NCI-H1105 treated with DMSO at 0.1 percent for 48 hours (cell line): Measurements from ENCODE around the gene RTF1.
"Not testable (repeated sequence)": the region's sequence is repeated elsewhere in the genome, so short reads cannot be mapped to it uniquely, and the experiment has no call there.

Experiments used
- DNase-seq: peaks from one replicate; lab custom pipeline; 2025; lab: John Stamatoyannopoulos, UW

RTF1 gene

GRCh38 chr15:41437448-41437847 is 20.6 kb downstream of the RTF1 start:
- no peak for DNase-seq

- DNase-seq: no peak
These were observed 21.3 kb downstream of the RTF1 start for GRCh38 chr15:41438206-41438605.

GRCh38 chr15:41438745-41439144 is 21.9 kb downstream of the RTF1 start:
- DNase-seq: not testable (repeated sequence)

GRCh38 chr15:41443275-41443674 is 26.4 kb downstream of the RTF1 start:
- DNase-seq: no peak

GRCh38 chr15:41445399-41445798 is 28.5 kb downstream of the RTF1 start:
- no peak for DNase-seq

- no peak for DNase-seq
These were observed 45.3 kb downstream of the RTF1 start for GRCh38 chr15:41462084-41462795.

GRCh38 chr15:41464889-41465580 is 48.1 kb downstream of the RTF1 start:
- no peak for DNase-seq

- peak; percentile 0 for DNase-seq
These were observed 49.0 kb downstream of the RTF1 start for GRCh38 chr15:41465822-41466421.

- no peak for DNase-seq
These were observed 49.8 kb downstream of the RTF1 start for GRCh38 chr15:41466711-41467110.

- not testable (repeated sequence) for DNase-seq
These were observed 52.7 kb downstream of the RTF1 start for GRCh38 chr15:41469644-41470043.

GRCh38 chr15:41473418-41473817 is 56.5 kb downstream of the RTF1 start:
- DNase-seq: no peak

GRCh38 chr15:41474436-41474835 is 57.5 kb downstream of the RTF1 start:
- no peak for DNase-seq

- DNase-seq: no peak
These were observed 58.0 kb downstream of the RTF1 start for GRCh38 chr15:41474941-41475340.

- DNase-seq: no peak
These were observed 59.6 kb downstream of the RTF1 start for GRCh38 chr15:41476416-41477048.

GRCh38 chr15:41480396-41481140 is 63.7 kb downstream of the RTF1 start:
- no peak for DNase-seq

- no peak for DNase-seq
These were observed 65.4 kb downstream of the RTF1 start for GRCh38 chr15:41482110-41482877.

- DNase-seq: no peak
These were observed 66.2 kb downstream of the RTF1 start for GRCh38 chr15:41483115-41483514.

- no peak for DNase-seq
These were observed 66.6 kb downstream of the RTF1 start for GRCh38 chr15:41483519-41483918.

- no peak for DNase-seq
These were observed 68.2 kb downstream of the RTF1 start for GRCh38 chr15:41484937-41485625.

- DNase-seq: no peak
These were observed 69.4 kb downstream of the RTF1 start for GRCh38 chr15:41486286-41486685.

- DNase-seq: no peak
These were observed 70.5 kb downstream of the RTF1 start for GRCh38 chr15:41487381-41487780.
